AG10803 (cell line): ENCODE data around the gene RPTOR.

Experiments used
- DNase-seq: peaks from one replicate; pipeline ENCODE4 v3.0.0; 2010; ENCODE audit warnings: low read depth
- H3K4me3 ChIP-seq: 2 replicates; pipeline ENCODE4 v1.5.1; 2011; ENCODE audit warnings: mild to moderate bottlenecking, low read length, control low read depth
- CTCF ChIP-seq: conservative IDR thresholded peaks from 2 replicates; pipeline ENCODE4 v1.5.1; 2011; ENCODE audit warnings: mild to moderate bottlenecking, low read length, control low read depth, inconsistent platforms

The RPTOR gene

GRCh38 chr17:80924807-80925610 is 380.4 kb downstream of the RPTOR start:
- TF ChIP-seq CTCF, result no peak
- DNase-seq, result no peak
- H3K4me3 ChIP-seq, result no peak overlapping the region

DNA sequence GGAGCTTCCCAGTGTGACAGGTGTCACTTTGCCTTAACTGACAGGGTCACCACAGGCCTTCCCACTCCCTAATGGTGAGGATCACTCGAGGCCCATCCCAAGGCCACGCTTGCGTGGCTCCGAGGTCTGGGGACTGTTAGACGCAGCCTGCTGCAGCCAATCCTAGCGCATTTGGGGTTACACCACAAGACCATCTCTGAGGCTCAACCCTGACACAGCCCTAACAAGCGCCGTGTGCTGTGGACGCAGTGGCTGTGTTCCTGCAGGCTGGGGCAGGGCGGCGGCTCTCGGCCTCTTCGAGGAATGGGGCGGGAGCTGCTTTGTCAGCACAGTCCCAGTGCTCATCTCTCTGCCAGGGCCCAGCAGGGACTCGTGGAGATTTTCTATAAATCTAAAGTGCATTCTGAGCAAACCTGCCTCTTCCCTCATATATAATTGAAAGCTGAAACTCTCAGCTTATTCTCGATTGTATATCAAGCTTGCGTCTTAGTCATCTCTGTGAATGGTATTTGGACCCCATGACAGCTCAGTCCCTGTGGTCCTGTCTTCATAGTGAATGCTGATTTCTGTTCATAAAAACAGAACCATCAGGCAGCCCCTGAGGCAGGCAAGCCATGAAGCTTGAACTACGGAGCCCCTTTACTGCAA is 381.2 kb downstream of the RPTOR start:
- no peak for DNase-seq
- no peak for TF ChIP-seq CTCF
- no peak overlapping the region for H3K4me3 ChIP-seq

DNA sequence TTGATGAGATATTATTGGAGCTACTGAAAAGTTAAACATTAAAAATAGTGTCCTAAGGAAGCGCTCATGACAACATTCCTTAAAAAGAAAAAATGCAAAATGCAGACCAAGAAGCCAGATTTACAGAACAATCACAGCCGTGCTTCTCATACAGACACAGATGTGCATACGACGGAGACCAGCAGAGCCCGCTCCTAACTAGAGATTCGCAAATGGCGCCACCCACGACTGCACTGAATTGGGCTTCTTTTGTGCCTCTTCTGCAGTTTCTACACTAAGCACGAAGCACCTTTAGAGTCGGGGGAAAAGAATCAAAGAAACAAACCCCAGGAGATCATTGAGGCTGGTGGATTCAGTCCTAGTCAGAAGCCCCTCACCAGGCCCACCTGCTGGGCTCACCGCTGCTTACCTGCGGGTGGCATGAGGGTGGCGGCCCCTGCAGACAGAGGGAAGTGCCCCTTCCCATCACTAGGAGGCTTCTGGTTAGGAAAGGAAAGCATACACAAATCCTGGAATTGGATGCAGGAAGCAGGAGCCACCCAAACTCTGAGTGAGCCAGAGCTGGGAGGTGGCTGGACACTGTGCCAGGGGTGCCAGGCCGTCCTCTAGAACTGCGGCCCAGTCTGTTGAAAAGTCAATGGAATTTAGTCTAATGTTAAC is 382.1 kb downstream of the RPTOR start:
- no peak for TF ChIP-seq CTCF
- no peak for DNase-seq
- no peak overlapping the region for H3K4me3 ChIP-seq

DNA sequence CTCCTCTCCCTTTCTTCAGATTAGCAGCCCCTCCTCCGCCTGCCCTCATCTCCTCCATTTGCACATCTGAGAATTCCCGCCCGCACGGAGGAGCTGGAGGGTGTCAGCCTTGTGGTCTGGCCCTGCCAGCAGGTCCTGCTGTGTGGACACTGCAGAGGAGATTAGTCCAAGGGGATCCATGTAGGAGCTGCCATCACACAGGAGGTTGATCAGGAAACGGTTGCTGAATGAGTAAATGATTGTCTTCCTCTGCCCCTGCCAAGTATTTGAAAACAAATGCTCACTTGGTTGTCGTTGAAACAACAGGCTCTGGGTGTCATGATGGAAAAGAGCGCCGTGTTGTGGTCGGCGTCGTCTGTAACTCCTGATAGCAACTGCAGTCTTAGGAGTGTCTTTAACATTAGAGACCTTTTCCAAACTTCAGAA is 383.2 kb downstream of the RPTOR start:
- TF ChIP-seq CTCF, result no peak
- H3K4me3 ChIP-seq, result no peak overlapping the region
- no peak for DNase-seq

DNA sequence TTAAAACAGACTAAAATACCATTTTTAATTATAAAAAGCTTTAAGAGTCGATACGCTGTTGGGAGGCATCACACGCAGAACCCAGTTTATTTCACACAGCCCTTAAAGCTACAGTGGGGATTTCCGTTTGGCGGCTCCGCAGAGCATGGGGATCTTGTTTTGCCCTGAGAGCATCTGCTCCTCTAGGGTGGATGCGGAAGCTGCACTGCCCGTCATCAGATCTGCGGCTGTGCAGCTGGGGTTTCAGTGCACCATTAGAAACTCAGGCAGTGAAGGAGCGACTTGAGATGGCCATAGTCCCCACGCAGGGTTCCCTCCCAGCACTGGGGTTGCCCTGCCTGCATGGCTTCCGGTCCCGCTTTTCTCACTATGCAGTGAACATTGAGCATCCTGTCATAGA is 384.8 kb downstream of the RPTOR start:
- DNase-seq, result no peak
- H3K4me3 ChIP-seq, result no peak overlapping the region
- no peak for TF ChIP-seq CTCF

DNA sequence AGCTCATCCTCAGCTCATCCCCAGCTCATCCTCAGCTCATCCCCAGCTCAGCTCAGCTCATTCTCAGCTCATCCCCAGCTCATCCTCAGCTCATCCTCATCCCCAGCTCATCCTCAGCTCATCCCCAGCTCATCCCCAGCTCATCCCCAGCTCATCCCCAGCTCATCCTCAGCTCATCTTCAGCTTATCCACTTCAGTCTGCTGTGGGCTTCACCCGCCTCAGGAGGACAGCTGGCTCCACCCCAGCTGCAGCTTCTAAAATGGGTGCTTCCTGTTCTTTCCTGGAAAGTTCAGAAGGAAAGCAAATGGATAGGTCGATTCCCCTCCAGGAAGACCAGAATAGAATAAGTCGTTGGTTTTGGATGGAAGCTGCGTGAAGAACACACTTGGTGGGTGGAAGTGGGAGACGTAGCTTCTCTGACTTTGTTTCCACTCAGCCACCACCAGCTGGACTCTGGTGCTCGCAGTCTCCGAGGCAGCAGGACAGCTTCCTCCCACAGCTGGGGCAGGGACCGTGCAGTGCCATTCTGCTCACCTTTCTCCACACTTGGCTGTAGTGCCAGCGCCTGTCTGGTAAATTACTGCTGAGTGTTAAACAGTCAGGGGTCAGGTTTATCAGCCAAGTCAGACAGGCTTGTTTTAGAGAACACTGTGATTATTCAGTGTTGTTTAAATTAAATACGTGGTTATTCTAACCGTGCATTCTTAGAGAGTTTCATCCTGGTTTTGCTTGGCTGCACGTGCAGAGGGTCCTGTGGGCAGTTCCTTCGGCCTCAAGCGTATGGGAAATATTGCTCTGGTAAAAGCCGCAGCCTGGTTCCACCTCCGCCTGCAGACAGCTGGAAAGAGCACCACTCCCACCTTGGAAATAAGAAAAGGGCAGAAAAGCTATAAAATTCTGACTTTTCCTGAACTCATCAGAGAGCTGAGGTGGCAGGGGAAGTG is 386.0 kb downstream of the RPTOR start:
- DNase-seq, result no peak
- no peak overlapping the region for H3K4me3 ChIP-seq
- no peak for TF ChIP-seq CTCF
